MM.1S (cell line): ENCODE results near the gene ENTPD2.

Experiments used
- DNase-seq: peaks from one replicate; pipeline ENCODE4 v3.0.0-alpha.2; 2015
- H2AFZ ChIP-seq: fragments of 300-600 bp; sonication (generic); 2 replicates; pipeline ENCODE4 v1.6.0; 2016; ENCODE audit warnings: antibody characterized with exemption, low read length
- H3F3A ChIP-seq: fragments of 300-600 bp; sonication (generic); 2 replicates; pipeline ENCODE4 v1.6.1; 2016; ENCODE audit warnings: mild to moderate bottlenecking, antibody characterized with exemption, low read length, moderate library complexity, mixed read lengths; ENCODE audit not compliant: insufficient read depth
- H3K27ac ChIP-seq: fragments of 300-600 bp; sonication (generic); 2 replicates; pipeline ENCODE4 v1.5.1; 2016; ENCODE audit warnings: mild to moderate bottlenecking, low read length
- H3K27me3 ChIP-seq: fragments of 300-600 bp; sonication (generic); replicated peaks from 2 replicates; pipeline ENCODE4 v1.6.0; 2016; ENCODE audit warnings: low read length; ENCODE audit not compliant: insufficient read depth
- H3K36me3 ChIP-seq: fragments of 300-600 bp; sonication (generic); replicated peaks from 2 replicates; pipeline ENCODE4 v1.6.1; 2016; ENCODE audit warnings: mild to moderate bottlenecking, low read length, mixed read lengths; ENCODE audit not compliant: insufficient read depth
- H3K4me1 ChIP-seq: fragments of 300-600 bp; sonication (generic); 2 replicates; pipeline ENCODE4 v1.6.1; 2016; ENCODE audit warnings: low read length, mixed read lengths
- H3K4me2 ChIP-seq: fragments of 300-600 bp; sonication (generic); 2 replicates; pipeline ENCODE4 v1.6.0; 2016; ENCODE audit warnings: low read depth, low read length
- H3K4me3 ChIP-seq: fragments of 300-600 bp; sonication (generic); 2 replicates; pipeline ENCODE4 v1.5.1; 2016; ENCODE audit warnings: low read length, mixed read lengths
- H3K79me2 ChIP-seq: fragments of 300-600 bp; sonication (generic); 2 replicates; pipeline ENCODE4 v1.6.1; 2016; ENCODE audit warnings: mixed run types, low read length, mixed read lengths
- H3K9ac ChIP-seq: fragments of 300-600 bp; sonication (generic); 2 replicates; pipeline ENCODE4 v1.6.1; 2016; ENCODE audit warnings: low read length, mixed read lengths
- H3K9me2 ChIP-seq: fragments of 300-600 bp; sonication (generic); replicated peaks from 2 replicates; pipeline ENCODE4 v1.6.1; 2016; ENCODE audit warnings: mild to moderate bottlenecking, low read length, mixed read lengths; ENCODE audit not compliant: insufficient read depth
- H3K9me3 ChIP-seq: fragments of 300-600 bp; sonication (generic); replicated peaks from 2 replicates; pipeline ENCODE4 v1.6.1; 2016; ENCODE audit warnings: mild to moderate bottlenecking, low read length, mixed read lengths; ENCODE audit not compliant: insufficient read depth
- H4K20me1 ChIP-seq: fragments of 300-600 bp; sonication (generic); 2 replicates; pipeline ENCODE4 v1.6.1; 2016; ENCODE audit warnings: mild to moderate bottlenecking, low read length, moderate library complexity, mixed read lengths; ENCODE audit not compliant: insufficient read depth
- EZH2 ChIP-seq: fragments of 300-600 bp; sonication (generic); optimal IDR thresholded peaks from 2 replicates; pipeline ENCODE3; 2017; ENCODE audit warnings: low read depth, mild to moderate bottlenecking, antibody characterized with exemption, low read length, mixed read lengths
- EZH2phosphoT487 ChIP-seq: fragments of 300-600 bp; sonication (generic); IDR thresholded peaks from 2 replicates; pipeline ENCODE4 v1.6.1; 2018; ENCODE audit warnings: antibody characterized with exemption, low read length
- TF ChIP-seq, protein P1 (sequence below): fragments of 300-600 bp; sonication (generic); IDR thresholded peaks from 2 replicates; pipeline ENCODE4 v1.5.1; 2016; ENCODE audit warnings: antibody characterized with exemption, low read length, mixed read lengths

ENTPD2 gene

DNA sequence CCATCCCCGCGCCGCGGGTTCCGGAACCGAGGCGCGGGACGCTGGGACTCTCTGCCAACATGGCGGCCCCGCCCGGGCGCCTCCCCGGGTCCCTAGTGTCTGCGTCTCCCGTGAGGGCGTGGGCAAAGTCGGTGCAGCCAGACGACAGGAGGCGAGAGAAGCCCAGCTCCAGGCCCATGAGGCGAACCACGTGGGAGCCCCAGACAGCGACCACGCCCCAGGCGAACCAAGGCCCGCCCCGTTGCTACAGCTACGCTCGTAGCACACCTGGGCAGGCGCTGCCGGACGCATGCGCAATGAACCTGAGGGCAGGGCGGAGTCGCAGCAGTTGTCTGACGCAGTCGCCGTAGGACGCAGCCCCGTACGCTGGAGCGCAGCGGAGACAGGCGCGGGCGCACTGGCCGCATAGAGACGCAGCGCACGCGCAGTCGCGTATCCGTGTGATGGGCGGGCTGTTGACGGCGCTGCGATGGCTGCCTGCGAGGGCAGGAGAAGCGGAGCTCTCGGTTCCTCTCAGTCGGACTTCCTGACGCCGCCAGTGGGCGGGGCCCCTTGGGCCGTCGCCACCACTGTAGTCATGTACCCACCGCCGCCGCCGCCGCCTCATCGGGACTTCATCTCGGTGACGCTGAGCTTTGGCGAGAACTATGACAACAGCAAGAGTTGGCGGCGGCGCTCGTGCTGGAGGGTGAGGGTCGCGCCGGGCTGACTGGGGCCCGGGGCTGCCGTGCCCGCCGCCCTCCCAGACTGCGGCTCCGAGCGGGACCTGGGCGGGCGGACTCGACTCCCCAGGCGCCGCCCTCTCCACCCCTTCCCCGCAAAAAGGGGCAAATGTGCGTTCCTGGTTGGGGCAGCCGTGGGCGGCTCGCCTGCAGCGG lies 32.9 kb upstream of the ENTPD2 start, which contains the start of gene MAN1B1:
MAN1B1 (plus strand) TSS at position 455 of the 878 bp plus-strand sequence; CDS start at position 470, 15 bp downstream.
- Histone ChIP-seq H3F3A (peaks cover 6% of the 10 kb centered on the region; the same call in 1 of the 2 replicates), H3K9me2 (no peaks in the 10 kb centered on the region), H3K79me2 (0 out of 2 replicates have a peak, but pooled peaks cover 3% of the 10 kb centered on the region), H3K27ac (peak within 1 kb of the TSS; percentile 79), H3K36me3 (no peaks in the 10 kb centered on the region), H3K9ac (peak within 1 kb of the TSS; percentile 96), H3K4me2 (peak within 1 kb of the TSS; percentile 92), H3K9me3 (no peaks in the 10 kb centered on the region), H3K27me3 (no peaks in the 10 kb centered on the region), H2AFZ (peak within 1 kb of the TSS; percentile 79), H3K4me1 (peaks cover 12% of the 10 kb centered on the region), H4K20me1 (no peaks in the 10 kb centered on the region), H3K4me3 (peak within 1 kb of the TSS; percentile 85)
- DNase-seq: peak; percentile 100
- TF ChIP-seq EZH2phosphoT487 (no peak), EZH2 (no peak)
- TF ChIP-seq, protein P1, sequence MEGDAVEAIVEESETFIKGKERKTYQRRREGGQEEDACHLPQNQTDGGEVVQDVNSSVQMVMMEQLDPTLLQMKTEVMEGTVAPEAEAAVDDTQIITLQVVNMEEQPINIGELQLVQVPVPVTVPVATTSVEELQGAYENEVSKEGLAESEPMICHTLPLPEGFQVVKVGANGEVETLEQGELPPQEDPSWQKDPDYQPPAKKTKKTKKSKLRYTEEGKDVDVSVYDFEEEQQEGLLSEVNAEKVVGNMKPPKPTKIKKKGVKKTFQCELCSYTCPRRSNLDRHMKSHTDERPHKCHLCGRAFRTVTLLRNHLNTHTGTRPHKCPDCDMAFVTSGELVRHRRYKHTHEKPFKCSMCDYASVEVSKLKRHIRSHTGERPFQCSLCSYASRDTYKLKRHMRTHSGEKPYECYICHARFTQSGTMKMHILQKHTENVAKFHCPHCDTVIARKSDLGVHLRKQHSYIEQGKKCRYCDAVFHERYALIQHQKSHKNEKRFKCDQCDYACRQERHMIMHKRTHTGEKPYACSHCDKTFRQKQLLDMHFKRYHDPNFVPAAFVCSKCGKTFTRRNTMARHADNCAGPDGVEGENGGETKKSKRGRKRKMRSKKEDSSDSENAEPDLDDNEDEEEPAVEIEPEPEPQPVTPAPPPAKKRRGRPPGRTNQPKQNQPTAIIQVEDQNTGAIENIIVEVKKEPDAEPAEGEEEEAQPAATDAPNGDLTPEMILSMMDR: no peak

DNA sequence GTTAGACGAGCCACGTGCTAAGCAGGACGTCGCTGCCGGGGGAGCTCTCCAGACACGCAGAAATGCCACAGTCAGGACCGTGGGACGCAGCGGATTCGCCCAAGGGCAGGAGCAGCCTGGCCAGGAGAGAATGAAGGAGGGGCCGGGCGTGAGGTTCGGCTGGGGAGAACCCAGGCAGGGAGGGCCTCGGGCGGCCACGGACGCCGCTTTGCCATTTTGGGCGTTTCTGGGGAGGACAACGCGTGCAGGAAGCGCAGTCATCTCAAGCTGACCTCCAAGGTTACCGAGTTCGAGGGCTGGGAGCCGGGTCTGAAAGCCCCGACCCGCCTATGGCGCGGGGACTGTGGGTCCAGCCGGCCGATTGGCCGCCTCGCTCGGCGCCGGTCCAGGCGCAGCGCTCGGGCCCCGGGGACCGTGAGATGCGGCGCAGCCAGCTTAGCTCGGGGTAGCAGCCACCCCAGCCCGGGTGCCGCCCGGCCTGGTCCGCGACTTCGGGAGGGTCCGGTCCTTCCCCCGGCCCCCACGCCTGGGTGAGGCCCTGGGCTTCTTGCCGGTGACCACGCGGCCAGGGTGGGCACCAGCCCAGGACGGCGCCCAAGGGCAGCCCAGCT lies 32.2 kb upstream of the ENTPD2 start:
- peak overlapping the region; percentile 74 for H3K4me3 ChIP-seq
- H3K9me2 ChIP-seq: no peaks in the 10 kb centered on the region
- DNase-seq: peak; percentile 23
- H3K36me3 ChIP-seq: no peaks in the 10 kb centered on the region
- TF ChIP-seq EZH2phosphoT487 (no peak), EZH2 (no peak)
- TF ChIP-seq, protein P1: no peak
- H2AFZ ChIP-seq: peak overlapping the region; percentile 79
- peak overlapping the region; percentile 96 for H3K9ac ChIP-seq
- no peaks in the 10 kb centered on the region for H3K27me3 ChIP-seq
- H3K27ac ChIP-seq: peak overlapping the region; percentile 79
- peaks cover 6% of the 10 kb centered on the region; the same call in 1 of the 2 replicates for H3F3A ChIP-seq
- 0 out of 2 replicates have a peak, but pooled peaks cover 3% of the 10 kb centered on the region for H3K79me2 ChIP-seq
- H3K4me1 ChIP-seq: peaks cover 12% of the 10 kb centered on the region
- H4K20me1 ChIP-seq: no peaks in the 10 kb centered on the region
- peak overlapping the region; percentile 92 for H3K4me2 ChIP-seq
- no peaks in the 10 kb centered on the region for H3K9me3 ChIP-seq

DNA sequence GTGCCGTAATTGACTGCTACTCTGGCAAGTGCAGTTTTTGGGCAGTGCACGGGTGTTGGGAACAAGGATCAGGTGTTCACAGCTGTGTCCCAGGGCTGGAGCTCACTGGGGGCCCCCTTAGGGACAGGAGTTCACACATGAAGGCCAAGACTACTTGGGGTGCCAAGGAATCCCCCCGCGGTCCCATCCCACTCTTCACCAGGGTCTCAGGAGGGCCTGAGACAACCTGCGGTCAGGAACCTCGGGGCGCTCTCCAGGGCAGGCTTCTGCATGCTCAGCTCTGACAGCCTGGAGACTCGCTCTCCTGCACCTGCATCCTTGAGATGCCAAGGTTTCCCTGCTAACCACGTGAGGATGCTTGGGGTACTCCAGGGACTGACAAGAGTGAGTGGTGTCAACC lies 30.7 kb upstream of the ENTPD2 start:
- Histone ChIP-seq H2AFZ (no peak overlapping the region), H3F3A (peaks cover 6% of the 10 kb centered on the region; the same call in 1 of the 2 replicates), H3K27ac (no peak overlapping the region), H3K9me2 (no peaks in the 10 kb centered on the region), H4K20me1 (no peaks in the 10 kb centered on the region), H3K27me3 (no peaks in the 10 kb centered on the region), H3K4me3 (no peak overlapping the region), H3K9ac (no peak overlapping the region), H3K36me3 (peaks cover 3% of the 10 kb centered on the region; the same call in 1 of the 2 replicates), H3K9me3 (no peaks in the 10 kb centered on the region), H3K79me2 (peaks cover 8% of the 10 kb centered on the region), H3K4me2 (no peak overlapping the region), H3K4me1 (peaks cover 12% of the 10 kb centered on the region)
- TF ChIP-seq, protein P1: no peak
- TF ChIP-seq EZH2 (no peak), EZH2phosphoT487 (no peak)
- no peak for DNase-seq
